Effector memory CD4-positive, alpha-beta T cell (primary cell): ENCODE measurements around the gene PRKCZ.
A peak's percentile ranks its signal among the peaks of the same experiment; 100 is the strongest.

Experiments
- DNase-seq, 3 donors: peaks; one replicate each; pipeline ENCODE4 v3.0.0-alpha.2; 2020
- H3K27ac ChIP-seq: 2 replicates; pipeline ENCODE4 v1.7.0; 2013; ENCODE audit warnings: mild to moderate bottlenecking, low read length, moderate library complexity; ENCODE audit not compliant: insufficient read depth, poor library complexity, severe bottlenecking
- H3K27me3 ChIP-seq: replicated peaks from 2 replicates; pipeline ENCODE4 v1.7.0; 2013; ENCODE audit warnings: mild to moderate bottlenecking, low read length; ENCODE audit not compliant: insufficient read depth, control insufficient read depth, poor library complexity, severe bottlenecking
- H3K36me3 ChIP-seq: 2 replicates; pipeline ENCODE4 v1.7.0; 2013; ENCODE audit warnings: mild to moderate bottlenecking, low read length, moderate library complexity; ENCODE audit not compliant: control insufficient read depth, insufficient read depth
- H3K4me1 ChIP-seq: 2 replicates; pipeline ENCODE4 v1.7.0; 2013; ENCODE audit warnings: low read length, mild to moderate bottlenecking; ENCODE audit not compliant: control insufficient read depth, insufficient read depth, poor library complexity, severe bottlenecking
- H3K4me3 ChIP-seq: 2 replicates; pipeline ENCODE4 v1.7.0; 2013; ENCODE audit warnings: low read length, low read depth, mild to moderate bottlenecking; ENCODE audit not compliant: insufficient read depth, poor library complexity, severe bottlenecking
- H3K9me3 ChIP-seq: 2 replicates; pipeline ENCODE4 v1.7.0; 2013; ENCODE audit warnings: mild to moderate bottlenecking, low read length, moderate library complexity; ENCODE audit not compliant: control insufficient read depth

Gene PRKCZ

DNA sequence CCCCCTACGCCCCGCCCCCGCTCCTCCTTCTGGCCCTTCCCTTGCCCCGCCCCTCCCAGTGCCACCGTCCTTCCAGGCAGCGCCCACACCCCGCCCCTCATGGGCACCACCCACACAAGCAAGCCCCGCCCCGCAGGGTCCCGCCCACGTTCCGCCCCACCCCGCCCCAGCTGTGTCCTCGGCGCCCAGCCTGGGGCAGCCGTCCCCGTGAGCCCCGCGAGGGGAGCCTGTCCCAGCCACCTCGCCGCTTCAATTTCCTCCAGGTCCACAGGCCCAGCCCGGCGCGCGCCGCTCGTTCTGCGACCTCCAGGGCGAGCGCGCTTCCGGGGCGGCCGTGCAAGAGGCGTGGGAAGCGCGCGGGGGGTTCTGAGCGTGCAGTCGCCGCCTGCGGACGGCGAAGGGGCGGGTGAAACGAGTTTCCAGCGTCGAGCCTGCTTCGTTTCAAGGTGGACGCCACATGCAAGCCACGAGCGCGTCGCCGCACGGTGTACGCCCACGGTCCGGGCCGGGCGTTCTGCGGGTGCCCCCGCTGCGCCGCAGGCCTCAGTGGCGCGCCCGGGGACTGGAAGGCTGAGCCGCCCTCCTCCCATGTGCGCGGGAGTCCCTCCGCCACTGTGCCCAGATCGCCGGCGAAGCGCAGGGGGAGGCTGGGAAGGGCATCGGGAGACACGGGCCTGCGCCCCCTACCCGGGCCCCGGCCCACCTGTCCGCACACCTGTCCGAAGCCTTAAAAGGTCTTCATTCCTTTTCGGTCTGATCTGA is 155.2 kb downstream of the PRKCZ start:
- peak overlapping the region; percentile 37 for H3K27ac ChIP-seq
- peaks cover 13% of the 10 kb centered on the region for H3K4me1 ChIP-seq

DNA sequence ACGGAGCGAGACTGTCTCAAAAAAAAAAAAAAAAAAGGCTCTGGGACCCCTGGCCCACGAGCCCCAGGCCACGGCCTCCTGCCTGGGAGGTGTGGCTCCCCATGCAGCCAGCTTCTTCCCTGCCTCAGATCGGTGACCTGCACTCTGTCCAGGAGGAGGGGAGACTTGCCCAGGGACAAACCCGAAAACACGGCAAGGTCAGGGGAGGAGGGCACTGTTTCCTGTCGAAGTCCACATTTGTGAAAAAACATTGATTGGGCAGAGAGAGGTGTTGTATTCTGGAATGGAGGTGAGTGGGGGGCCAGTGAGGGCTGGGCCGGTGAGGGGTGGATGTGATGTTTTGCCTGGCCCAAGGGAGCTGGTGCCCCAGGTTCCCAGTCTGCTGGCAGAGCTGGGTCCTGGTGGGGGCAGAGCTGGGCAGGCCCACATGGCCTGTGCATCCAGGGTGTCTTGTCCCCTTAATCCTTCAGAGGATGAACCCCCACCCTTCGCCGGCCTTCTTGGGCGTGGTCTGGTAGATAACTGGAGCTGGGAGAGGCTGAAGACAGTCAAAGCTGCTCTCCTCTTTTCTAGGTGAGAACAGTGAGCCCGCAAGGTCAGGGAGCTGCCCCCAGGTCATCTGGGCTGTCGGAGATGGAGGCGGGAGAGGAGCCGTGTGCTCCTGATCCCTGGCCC is 156.7 kb downstream of the PRKCZ start:
- Histone ChIP-seq H3K27ac (no peak overlapping the region), H3K4me3 (no peak overlapping the region), H3K27me3 (no peaks in the 10 kb centered on the region), H3K4me1 (peaks cover 13% of the 10 kb centered on the region), H3K9me3 (no peaks in the 10 kb centered on the region), H3K36me3 (no peaks in the 10 kb centered on the region)
- DNase-seq, result no peak

More for the DNA sequence above, 155.2 kb downstream of the PRKCZ start:
- no peaks in the 10 kb centered on the region for H3K27me3 ChIP-seq
- no peaks in the 10 kb centered on the region for H3K36me3 ChIP-seq
- H3K4me3 ChIP-seq, result peak overlapping the region; percentile 58
- peak; percentile 90 to 96 (median 93) for DNase-seq
- no peaks in the 10 kb centered on the region for H3K9me3 ChIP-seq

DNA sequence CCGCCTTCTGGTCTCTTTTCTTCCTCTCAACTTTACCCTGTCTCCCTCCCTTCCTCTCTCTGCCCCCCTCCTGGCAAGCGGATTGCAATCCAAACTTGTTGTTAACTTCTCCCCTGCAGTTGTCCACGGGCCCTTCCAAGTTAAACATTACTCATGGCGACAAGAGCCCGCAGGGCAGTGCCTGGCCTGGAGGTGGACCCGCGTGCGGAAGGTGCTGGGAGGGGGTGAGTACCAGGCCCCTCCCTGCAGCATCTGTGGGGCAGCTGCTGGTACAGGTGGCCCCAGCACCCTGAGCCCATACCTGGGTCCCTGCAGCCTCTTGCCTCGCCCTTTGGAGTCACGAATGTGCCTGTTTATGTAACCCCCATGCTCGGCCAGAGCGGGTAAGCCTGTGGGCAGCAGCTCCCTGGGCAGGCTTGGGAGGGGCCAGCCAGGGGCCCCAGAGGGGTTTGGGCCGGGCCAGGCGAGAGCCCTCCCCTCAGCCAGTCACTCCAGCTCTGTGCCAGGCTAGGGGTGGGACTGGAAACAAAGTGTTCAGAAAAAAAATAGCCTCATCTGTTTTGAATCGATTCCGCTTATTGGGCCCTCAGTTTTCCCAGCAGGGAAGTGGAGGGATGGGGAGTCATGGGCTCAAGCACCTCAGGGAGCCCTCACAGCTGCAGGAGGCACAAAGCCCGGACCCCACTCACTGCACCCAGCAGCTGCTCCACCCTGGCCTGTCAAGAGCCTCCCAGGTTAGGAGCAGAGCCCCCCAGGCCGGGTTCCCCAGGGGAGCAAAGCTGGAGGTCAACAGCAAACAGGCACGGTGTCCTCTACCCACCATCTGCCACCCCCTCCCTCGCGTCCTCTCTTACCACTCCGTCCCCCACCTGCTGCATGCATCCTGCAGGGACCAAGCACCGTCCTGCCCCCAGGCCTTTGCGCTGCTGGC is 158.4 kb downstream of the PRKCZ start:
- no peak for DNase-seq
- H3K4me3 ChIP-seq, result no peak overlapping the region
- H3K27me3 ChIP-seq, result no peaks in the 10 kb centered on the region
- no peak overlapping the region for H3K27ac ChIP-seq
- no peaks in the 10 kb centered on the region for H3K9me3 ChIP-seq
- H3K4me1 ChIP-seq, result peaks cover 25% of the 10 kb centered on the region
- no peaks in the 10 kb centered on the region for H3K36me3 ChIP-seq

DNA sequence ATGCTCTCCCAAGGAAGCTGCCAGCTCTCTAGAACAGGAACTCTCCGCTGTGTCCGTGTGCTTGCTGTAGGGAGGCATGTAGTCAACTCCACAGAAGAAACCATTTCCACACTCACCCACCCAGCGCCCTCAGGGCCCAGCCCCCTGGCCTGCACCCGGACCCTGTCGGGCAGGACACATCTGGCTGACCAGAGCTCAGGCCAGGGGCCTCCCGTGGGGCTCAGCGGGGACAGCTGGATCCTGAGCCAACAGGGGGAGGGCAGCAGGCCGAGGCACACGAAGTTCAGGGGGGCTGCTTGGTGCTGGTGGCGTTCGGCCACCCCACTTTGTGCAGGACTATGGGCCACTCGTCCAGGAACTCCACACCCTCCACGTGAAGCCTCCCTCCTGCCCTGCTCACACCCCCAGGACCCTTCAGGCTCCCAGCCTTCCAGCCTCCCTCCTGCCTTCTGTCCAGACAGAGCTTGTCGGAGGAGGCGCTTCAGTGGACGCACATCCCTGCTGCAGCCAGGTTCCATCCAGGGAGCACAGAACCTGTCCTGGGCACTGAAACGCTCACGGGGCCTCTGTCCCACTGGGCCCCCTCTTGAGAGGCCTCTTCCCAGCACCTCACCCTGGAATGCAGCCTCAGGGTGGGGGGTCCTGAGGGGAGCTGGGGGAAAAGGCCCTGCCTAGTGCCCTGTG is 159.3 kb downstream of the PRKCZ start:
- no peak for DNase-seq
- H3K4me1 ChIP-seq, result peaks cover 22% of the 10 kb centered on the region
- no peak overlapping the region for H3K4me3 ChIP-seq
- H3K36me3 ChIP-seq, result no peaks in the 10 kb centered on the region
- H3K27ac ChIP-seq, result no peak overlapping the region
- H3K27me3 ChIP-seq, result no peaks in the 10 kb centered on the region
- H3K9me3 ChIP-seq, result no peaks in the 10 kb centered on the region

DNA sequence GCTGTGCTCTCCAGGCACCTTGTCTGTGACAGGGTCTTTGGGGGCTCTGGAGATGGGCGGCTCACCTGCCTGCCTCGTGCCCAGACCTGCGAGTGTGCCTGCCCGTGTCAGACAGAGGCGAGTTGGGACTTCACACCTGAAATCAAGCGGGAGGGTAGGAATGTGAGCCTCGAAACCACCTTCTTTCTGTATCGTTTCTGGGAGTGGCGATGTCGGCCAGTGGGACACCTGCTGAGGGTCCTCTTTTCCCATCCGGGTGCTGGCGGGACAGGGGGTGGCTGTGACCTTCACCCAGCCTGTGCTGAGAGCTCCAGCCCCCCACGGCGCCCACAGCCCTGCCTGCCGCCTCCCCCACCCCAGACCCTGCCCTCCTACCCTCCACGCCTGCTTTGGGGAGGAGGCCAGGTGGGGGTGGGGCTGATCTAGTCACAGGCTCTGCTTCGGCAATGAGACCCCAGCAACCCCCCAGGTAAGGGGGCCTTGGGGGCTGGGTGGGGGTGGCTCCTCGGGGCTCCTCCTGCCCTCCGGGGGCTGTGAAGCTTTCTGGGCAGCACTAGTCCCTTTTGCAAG is 160.0 kb downstream of the PRKCZ start:
- no peak for DNase-seq
- no peaks in the 10 kb centered on the region for H3K9me3 ChIP-seq
- H3K27me3 ChIP-seq, result no peaks in the 10 kb centered on the region
- no peak overlapping the region for H3K4me3 ChIP-seq
- no peak overlapping the region for H3K27ac ChIP-seq
- no peaks in the 10 kb centered on the region for H3K36me3 ChIP-seq
- peaks cover 20% of the 10 kb centered on the region for H3K4me1 ChIP-seq

DNA sequence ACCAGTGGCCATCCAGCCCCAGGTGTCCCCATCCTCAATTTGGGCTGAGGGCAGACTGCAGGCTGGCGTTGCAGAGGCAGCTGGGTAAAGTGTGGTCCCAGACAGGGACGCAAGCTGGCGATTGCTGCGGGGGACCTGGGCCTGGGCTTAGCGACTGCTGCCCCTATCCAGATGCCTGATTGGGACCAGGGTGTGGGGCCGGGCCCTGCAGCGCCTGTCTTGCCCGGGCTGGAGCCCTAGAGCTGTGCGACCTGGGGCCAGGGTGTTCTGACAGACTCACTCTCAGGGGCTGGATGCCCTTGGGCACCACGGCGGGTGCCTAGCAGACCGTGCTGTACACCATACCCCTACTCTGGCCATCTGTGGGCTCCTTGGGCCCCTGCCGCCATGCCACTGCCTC is 160.6 kb downstream of the PRKCZ start:
- no peaks in the 10 kb centered on the region for H3K36me3 ChIP-seq
- DNase-seq, result no peak
- H3K27me3 ChIP-seq, result no peaks in the 10 kb centered on the region
- no peak overlapping the region for H3K4me3 ChIP-seq
- H3K9me3 ChIP-seq, result no peaks in the 10 kb centered on the region
- H3K4me1 ChIP-seq, result peaks cover 15% of the 10 kb centered on the region
- no peak overlapping the region for H3K27ac ChIP-seq

DNA sequence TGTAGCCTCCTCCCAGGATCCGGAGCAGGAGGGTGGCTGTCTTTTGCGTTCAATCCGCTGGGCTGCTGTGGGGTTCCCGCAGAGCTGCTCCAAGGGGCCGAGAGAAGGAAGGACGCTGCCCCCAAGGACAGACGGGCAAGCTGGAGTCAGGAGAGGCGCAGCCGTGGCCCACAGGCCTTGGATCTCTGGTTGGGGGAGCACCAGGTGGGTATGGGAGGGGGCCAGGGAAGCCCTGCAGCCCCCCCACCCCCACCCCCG is 162.0 kb downstream of the PRKCZ start:
- H3K4me1 ChIP-seq, result peaks cover 12% of the 10 kb centered on the region
- no peak overlapping the region for H3K4me3 ChIP-seq
- H3K9me3 ChIP-seq, result no peaks in the 10 kb centered on the region
- H3K27me3 ChIP-seq, result no peaks in the 10 kb centered on the region
- no peak overlapping the region for H3K27ac ChIP-seq
- DNase-seq, result no peak
- no peaks in the 10 kb centered on the region for H3K36me3 ChIP-seq

DNA sequence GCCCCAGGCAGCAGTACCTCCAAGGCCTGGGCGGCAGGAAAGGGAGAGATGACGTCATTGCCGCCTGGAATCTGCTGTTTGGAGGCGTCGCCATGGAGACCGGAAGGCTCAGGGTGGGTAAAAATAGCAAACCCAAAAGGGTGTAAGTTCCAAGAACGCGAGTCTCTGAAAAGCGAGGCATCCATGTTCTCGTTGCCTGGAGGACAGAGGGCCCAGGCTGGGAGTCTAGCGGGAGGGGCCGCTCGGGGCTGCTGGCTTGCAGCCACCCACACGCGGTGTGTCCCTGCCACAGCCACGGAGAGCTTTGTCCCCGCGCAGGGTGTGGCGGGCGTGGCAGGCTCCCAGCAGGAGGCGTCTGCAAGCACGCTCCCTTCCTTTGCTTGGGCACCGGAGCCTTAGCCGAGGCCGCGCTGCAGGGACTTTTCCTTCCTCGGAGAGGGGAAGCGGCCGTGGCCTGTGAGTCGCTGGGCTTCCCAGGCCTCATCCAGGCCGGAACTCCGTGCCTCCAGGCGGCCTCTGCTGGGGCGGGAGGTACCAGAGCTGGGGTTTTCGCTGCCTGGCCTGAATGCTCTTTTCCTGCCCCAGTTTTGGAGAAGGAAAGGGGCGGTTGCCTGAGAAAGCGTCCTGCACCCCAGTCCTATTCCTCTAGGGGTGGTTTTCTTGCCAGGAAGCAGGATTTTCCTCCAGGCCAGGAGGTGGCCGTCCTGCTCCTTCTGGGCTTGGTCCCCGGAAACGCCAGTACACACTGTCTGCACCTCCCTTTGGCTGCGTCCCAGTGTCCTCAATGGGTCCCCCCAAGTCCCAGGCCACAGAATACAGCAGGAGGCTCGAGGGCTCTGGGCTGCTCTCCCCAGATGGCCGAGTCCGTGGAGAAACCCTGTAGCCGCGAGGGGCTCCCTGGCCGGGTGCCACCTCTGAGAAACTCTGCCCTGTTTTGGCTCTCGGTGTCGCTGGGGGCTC is 162.6 kb downstream of the PRKCZ start:
- Histone ChIP-seq H3K4me3 (peak overlapping the region; percentile 35), H3K36me3 (no peaks in the 10 kb centered on the region), H3K27me3 (no peaks in the 10 kb centered on the region), H3K9me3 (no peaks in the 10 kb centered on the region), H3K4me1 (peaks cover 12% of the 10 kb centered on the region), H3K27ac (no peak overlapping the region)
- DNase-seq, result peak; percentile 39 to 51 (median 41)
